Mammary epithelial cell (primary cell): ENCODE results near the gene COL4A2.

Source experiments
- CTCF ChIP-seq, 2 donors: IDR thresholded peaks in 1 of 2; conservative IDR thresholded peaks in 1 of 2; 2 replicates each; pipeline ENCODE4 v1.5.1; 2011 to 2012; ENCODE audit warnings: inconsistent platforms in 2 of 2, low read length in 2 of 2, mild to moderate bottlenecking in 2 of 2, control low read depth in 1 of 2, low read depth in 1 of 2; ENCODE audit not compliant: insufficient read depth in 1 of 2; ENCODE audit errors: extremely low read depth in 1 of 2
- EZH2 ChIP-seq: IDR thresholded peaks from 2 replicates; pipeline ENCODE4 v1.6.1; 2012; ENCODE audit warnings: low read length, inconsistent platforms, borderline replicate concordance

- TF ChIP-seq EZH2: no peak
- no peak for TF ChIP-seq CTCF (conservative IDR thresholded peaks at IDR 0.05 in 1 of 2, IDR thresholded peaks at IDR 0.05 in 1 of 2; ENCODE audit: extremely low read depth in 1 of 2, insufficient read depth in 1 of 2, low read depth in 1 of 2, low read length in 2 of 2)
Observed at GRCh38 chr13:110331362-110331761, 24.3 kb downstream of the COL4A2 start.
